Liver (tissue), 9 donors: Measurements from ENCODE around the gene ASIC1. TPM values are rescaled to one million over a fixed set of nuclear protein-coding genes. Genes with fewer than 3 reads are reported as not detected.

Experiments used
- DNase-seq: peaks from one replicate; pipeline ENCODE4 v3.0.0-alpha.2; 2017; ENCODE audit warnings: low spot score
- H3K27ac ChIP-seq, 2 donors: one replicate each; pipeline ENCODE4 v1.7.0; 2013; ENCODE audit warnings: inconsistent platforms in 2 of 2, low read length in 2 of 2, control low read depth in 1 of 2, low read depth in 1 of 2, mild to moderate bottlenecking in 1 of 2
- H3K27me3 ChIP-seq, 4 donors: one replicate each; pipeline versions ENCODE4 v1.6.1 to v1.7.0; 2013; ENCODE audit warnings: low read length in 3 of 4, inconsistent platforms in 1 of 4, mild to moderate bottlenecking in 1 of 4, moderate library complexity in 1 of 4; ENCODE audit not compliant: control insufficient read depth in 4 of 4, insufficient read depth in 4 of 4
- H3K36me3 ChIP-seq, 4 donors: one replicate each; pipeline versions ENCODE4 v1.6.1 to v1.7.0; 2013; ENCODE audit warnings: low read length in 3 of 4, mild to moderate bottlenecking in 3 of 4, low read depth in 1 of 4, moderate library complexity in 1 of 4; ENCODE audit not compliant: control insufficient read depth in 4 of 4, insufficient read depth in 3 of 4
- H3K4me1 ChIP-seq, 4 donors: one replicate each; pipeline versions ENCODE4 v1.6.1 to v1.7.0; 2013; ENCODE audit warnings: low read length in 3 of 4, mild to moderate bottlenecking in 3 of 4, moderate library complexity in 1 of 4; ENCODE audit not compliant: control insufficient read depth in 4 of 4, insufficient read depth in 4 of 4
- H3K4me3 ChIP-seq, 3 donors: one replicate each; pipeline versions ENCODE4 v1.6.1 to v1.7.0; 2013; ENCODE audit warnings: low read length in 3 of 3, control low read depth in 1 of 3, low read depth in 1 of 3, mild to moderate bottlenecking in 1 of 3
- H3K9ac ChIP-seq, 2 donors: one replicate each; pipeline ENCODE4 v1.7.0; 2013; ENCODE audit warnings: low read length in 2 of 2, mild to moderate bottlenecking in 2 of 2, moderate library complexity in 2 of 2, control low read depth in 1 of 2, low read depth in 1 of 2
- H3K9me3 ChIP-seq, 4 donors: one replicate each; pipeline versions ENCODE4 v1.6.1 to v1.7.0; 2013; ENCODE audit warnings: low read length in 3 of 4; ENCODE audit not compliant: control insufficient read depth in 4 of 4
- ATF3 ChIP-seq: IDR thresholded peaks from 2 replicates; pipeline ENCODE4 v1.6.1; 2016; ENCODE audit warnings: antibody characterized with exemption
- CTCF ChIP-seq: fragments of 150-350 bp; IDR thresholded peaks from 2 replicates; pipeline ENCODE4 v1.5.1; 2017; ENCODE audit warnings: improper control_type of control experiment, low read depth, low read length; ENCODE audit not compliant: missing input control
- EGR1 ChIP-seq, 2 donors: IDR thresholded peaks; 2 replicates each; pipeline ENCODE4 v1.6.1; 2016 to 2018; ENCODE audit warnings: antibody characterized with exemption in 2 of 2, low read depth in 2 of 2
- FOXA1 ChIP-seq: IDR thresholded peaks from 2 replicates; pipeline ENCODE4 v1.6.1; 2016; ENCODE audit warnings: antibody characterized with exemption
- FOXA2 ChIP-seq: IDR thresholded peaks from 2 replicates; pipeline ENCODE4 v1.6.1; 2016; ENCODE audit warnings: antibody characterized with exemption
- GABPA ChIP-seq, 2 donors: IDR thresholded peaks in 1 of 2; conservative IDR thresholded peaks in 1 of 2; 2 replicates each; pipeline ENCODE4 v1.6.1; 2016; ENCODE audit warnings: antibody characterized with exemption in 2 of 2, mild to moderate bottlenecking in 1 of 2, moderate library complexity in 1 of 2
- HNF4A ChIP-seq, 2 donors: conservative IDR thresholded peaks; 2 replicates each; pipeline ENCODE4 v1.6.1; 2016; ENCODE audit warnings: antibody characterized with exemption in 2 of 2, mild to moderate bottlenecking in 2 of 2
- HNF4G ChIP-seq: IDR thresholded peaks from 2 replicates; pipeline ENCODE4 v1.6.1; 2016; ENCODE audit warnings: antibody characterized with exemption
- JUND ChIP-seq, 2 donors: IDR thresholded peaks; 2 replicates each; pipeline ENCODE4 v1.6.1; 2016; ENCODE audit warnings: antibody characterized with exemption in 2 of 2
- MAX ChIP-seq: IDR thresholded peaks from 2 replicates; pipeline ENCODE4 v1.6.1; 2016; ENCODE audit warnings: antibody characterized with exemption
- NR2F2 ChIP-seq: IDR thresholded peaks from 2 replicates; pipeline ENCODE4 v1.6.1; 2016; ENCODE audit warnings: antibody characterized with exemption
- RAD21 ChIP-seq, 2 donors: IDR thresholded peaks; 2 replicates each; pipeline ENCODE4 v1.6.1; 2016; ENCODE audit warnings: antibody characterized with exemption in 2 of 2, mild to moderate bottlenecking in 2 of 2
- REST ChIP-seq: IDR thresholded peaks from 2 replicates; pipeline ENCODE4 v1.6.1; 2016; ENCODE audit warnings: antibody characterized with exemption, mild to moderate bottlenecking
- RXRA ChIP-seq, 2 donors: IDR thresholded peaks; 2 replicates each; pipeline ENCODE4 v1.6.1; 2017 to 2018; ENCODE audit warnings: antibody characterized with exemption in 2 of 2, mild to moderate bottlenecking in 1 of 2
- SP1 ChIP-seq: IDR thresholded peaks from 2 replicates; pipeline ENCODE4 v1.6.1; 2018; ENCODE audit warnings: antibody characterized with exemption, mild to moderate bottlenecking
- TAF1 ChIP-seq: conservative IDR thresholded peaks from 2 replicates; pipeline ENCODE4 v1.6.1; 2016; ENCODE audit warnings: antibody characterized with exemption, mild to moderate bottlenecking
- YY1 ChIP-seq: IDR thresholded peaks from 2 replicates; pipeline ENCODE4 v1.6.1; 2016; ENCODE audit warnings: antibody characterized with exemption, mild to moderate bottlenecking
- ZBTB33 ChIP-seq: IDR thresholded peaks from 2 replicates; pipeline ENCODE4 v1.6.1; 2016; ENCODE audit warnings: antibody characterized with exemption
- WGBS: extraction: QIAGEN DNeasy Blood & Tissue Kit; methylation state at CpG from one replicate; pipeline ENCODE4 v1.1.7; 2013; 5-methylcytosine and 5-hydroxymethylcytosine counted together
- polyA plus RNA-seq, 2 donors: library from polyadenylated mRNA; stranded (reverse) in 1 of 2; unstranded in 1 of 2; fragments of 200-250 nt in 1 of 2; fragments of >200 nt in 1 of 2; fragmentation: Nextera tagmentation in 1 of 2; extraction: Ambion mirVana in 1 of 2; gene quantifications; one replicate each; pipeline versions ENCODE4 v1.2.1 to v1.2.3, GENCODE V29; 2013 to 2015
- total RNA-seq, 2 donors: library from RNA; depleted of rRNA; stranded (reverse); fragments of >200 nt; gene quantifications; one replicate each; pipeline ENCODE4 v1.2.3, GENCODE V29; 2014
- donor health status: healthy.
- donor health status: healthy.
- donor health status: healthy.
- donor health status: healthy.
- donor health status: healthy.

ASIC1 gene
- total and polyA plus RNA-seq, 4 donors = 0.05 to 0.08 (median 0.06) TPM; not detected in 1

- H3K36me3 ChIP-seq = peaks cover 0 to 8% (median 3%) of the 10 kb centered on the region in 4 donors
- no peak for TF ChIP-seq ZBTB33
- peak; percentile 74 for TF ChIP-seq HNF4G
- TF ChIP-seq RAD21 (IDR thresholded peaks at IDR 0.05) = peak in 1 of 2 donors; percentile 42
- no peak for TF ChIP-seq TAF1
- TF ChIP-seq REST = peak; percentile 50
- peak; percentile 63 for TF ChIP-seq NR2F2
- TF ChIP-seq EGR1 (IDR thresholded peaks at IDR 0.05; ENCODE audit: low read depth in 2 of 2) = no peak
- TF ChIP-seq CTCF = no peak
- TF ChIP-seq MAX = peak; percentile 66
- TF ChIP-seq ATF3 = no peak
- TF ChIP-seq RXRA (IDR thresholded peaks at IDR 0.05) = peak; percentile 79 to 86
- TF ChIP-seq FOXA2 = no peak
- TF ChIP-seq SP1 = peak; percentile 94
- TF ChIP-seq JUND (IDR thresholded peaks at IDR 0.05) = peak; percentile 50 to 51
- TF ChIP-seq HNF4A (conservative IDR thresholded peaks at IDR 0.05) = peak; percentile 82 to 85
- TF ChIP-seq GABPA (IDR thresholded peaks at IDR 0.05 in 1 of 2, conservative IDR thresholded peaks at IDR 0.05 in 1 of 2) = no peak
- TF ChIP-seq FOXA1 = no peak
- peak; percentile 51 for TF ChIP-seq YY1
- H3K9ac ChIP-seq = peak overlapping the region; percentile 40 to 48
- peaks cover 22 to 69% (median 53%) of the 10 kb centered on the region in 4 donors for H3K4me1 ChIP-seq
- H3K27ac ChIP-seq = peak overlapping the region; percentile 87 to 95
- peak; percentile 51 for DNase-seq
- no peaks in the 10 kb centered on the region for H3K9me3 ChIP-seq
- peak overlapping the region in 2 of 3 donors; percentile 6 to 31 for H3K4me3 ChIP-seq
- no peaks in the 10 kb centered on the region for H3K27me3 ChIP-seq
- WGBS = 13% methylated on average over 8 of the region's 8 CpGs
Observed at GRCh38 chr12:50110127-50110761, 52.8 kb downstream of the ASIC1 start.
